ENCODE results near the gene PLCG1. TPM values are rescaled to one million over a fixed set of nuclear protein-coding genes. Genes with fewer than 3 reads are reported as not detected.

PLCG1 gene
- total and polyA plus RNA-seq, 2 donors (not counting 3 experiments of a cell fraction or from before 2014, with no cell fraction given): 164 to 224 TPM

GRCh38 chr20:41222703-41223102, 85.4 kb downstream of the PLCG1 start:
- H3K4me1 ChIP-seq (ENCODE audit: control insufficient read depth, extremely low read depth, insufficient read depth, low read length): no peaks in the 10 kb centered on the region
- no peak overlapping the region for H3K4me2 ChIP-seq (ENCODE audit: insufficient read depth, low read length)
- no peak overlapping the region for H3K4me3 ChIP-seq (replicated peaks in 1 of 3; ENCODE audit: insufficient read depth in 1 of 3, low read depth in 1 of 3, low read length in 3 of 3)
- H3K9me3 ChIP-seq (replicated peaks; ENCODE audit: control insufficient read depth, insufficient read depth, low read length): no peaks in the 10 kb centered on the region
- BruUV-seq (replicated peaks): no TSS peak
- H2AFZ ChIP-seq (ENCODE audit: low read depth, low read length): no peak overlapping the region
- H3K79me2 ChIP-seq (ENCODE audit: control insufficient read depth, insufficient read depth, low read length): no peaks in the 10 kb centered on the region
- TF ChIP-seq MYC (IDR thresholded peaks at IDR 0.05; ENCODE audit: low read depth, low read length): no peak
- no peak for TF ChIP-seq JUN (IDR thresholded peaks at IDR 0.05; ENCODE audit: borderline replicate concordance, insufficient read depth, insufficient read length, low read depth)
- no peak for TF ChIP-seq FOS (IDR thresholded peaks at IDR 0.05; ENCODE audit: borderline replicate concordance, insufficient read depth, low read length)
- no peak for TF ChIP-seq POLR2AphosphoS5 (IDR thresholded peaks at IDR 0.05; ENCODE audit: insufficient read depth, low read depth, low read length)
- no peak for TF ChIP-seq POLR2A (IDR thresholded peaks at IDR 0.05; ENCODE audit: low read depth, low read length)
- TF ChIP-seq GATA2 (IDR thresholded peaks at IDR 0.05; ENCODE audit: insufficient read depth, insufficient read length, low read depth, low read length): no peak
- no peak for TF ChIP-seq CTCF (IDR thresholded peaks at IDR 0.05; ENCODE audit: extremely low read depth in 1 of 2, insufficient read depth in 1 of 2, low read depth in 1 of 2, low read length in 2 of 2)
- no peak for TF ChIP-seq MAX (IDR thresholded peaks at IDR 0.05; ENCODE audit: insufficient read depth, insufficient read length)
- no peak for TF ChIP-seq EZH2 (IDR thresholded peaks at IDR 0.05; ENCODE audit: borderline replicate concordance, low read depth, low read length, severe bottlenecking)
- ChIA-PET CTCF (interaction anchor here (0.6 to 3.7 kb wide), 4 partner anchors 9 to 131 kb away, joined by 3 to 29 read pairs (median 12); no protein-coding TSS in a partner anchor), POLR2A (no interaction called here)
- dilution Hi-C loops (cut with MboI; ENCODE audit: extremely low pct_ligation_motif_present, low sequenced_read_pairs) (no loop called here), intact Hi-C loops (cut with micrococcal nuclease) (no loop called here)
- DNase-seq (ENCODE audit: low read depth, low spot score) (no peak), FAIRE-seq (peak; percentile 31)
- no peak overlapping the region for H3K27ac ChIP-seq (ENCODE audit: insufficient read depth, low read depth, low read length)
- no peaks in the 10 kb centered on the region for H3K9me1 ChIP-seq (replicated peaks; ENCODE audit: control insufficient read depth, extremely low read depth, insufficient read depth, low read length)
- H3K9ac ChIP-seq (replicated peaks; ENCODE audit: extremely low read depth, insufficient read depth, low read length): no peak overlapping the region
- no peaks in the 10 kb centered on the region for H3K36me3 ChIP-seq (ENCODE audit: control insufficient read depth in 2 of 2, extremely low read depth in 1 of 2, insufficient read depth in 2 of 2, low read length in 2 of 2)
- H4K20me1 ChIP-seq (replicated peaks; ENCODE audit: control insufficient read depth, extremely low read depth, insufficient read depth, low read length): no peaks in the 10 kb centered on the region
- no peaks in the 10 kb centered on the region for H3K27me3 ChIP-seq (ENCODE audit: control insufficient read depth in 2 of 2, insufficient read depth in 2 of 2, low read length in 2 of 2)

Data from endothelial cell of umbilical vein (primary cell).